Measurements from ENCODE around the gene HDGFL2.

Gene HDGFL2

GRCh38 chr19:4444765-4445741 lies 27.0 kb upstream of the HDGFL2 start:
- DNase-seq (ENCODE audit: low read depth, low spot score), result no peak

- no peak for DNase-seq (ENCODE audit: low read depth, low spot score)
These were observed 26.0 kb upstream of the HDGFL2 start for GRCh38 chr19:4445963-4446703.

GRCh38 chr19:4446704-4447200 lies 25.3 kb upstream of the HDGFL2 start:
- no peak for DNase-seq (ENCODE audit: low read depth, low spot score)

DNA sequence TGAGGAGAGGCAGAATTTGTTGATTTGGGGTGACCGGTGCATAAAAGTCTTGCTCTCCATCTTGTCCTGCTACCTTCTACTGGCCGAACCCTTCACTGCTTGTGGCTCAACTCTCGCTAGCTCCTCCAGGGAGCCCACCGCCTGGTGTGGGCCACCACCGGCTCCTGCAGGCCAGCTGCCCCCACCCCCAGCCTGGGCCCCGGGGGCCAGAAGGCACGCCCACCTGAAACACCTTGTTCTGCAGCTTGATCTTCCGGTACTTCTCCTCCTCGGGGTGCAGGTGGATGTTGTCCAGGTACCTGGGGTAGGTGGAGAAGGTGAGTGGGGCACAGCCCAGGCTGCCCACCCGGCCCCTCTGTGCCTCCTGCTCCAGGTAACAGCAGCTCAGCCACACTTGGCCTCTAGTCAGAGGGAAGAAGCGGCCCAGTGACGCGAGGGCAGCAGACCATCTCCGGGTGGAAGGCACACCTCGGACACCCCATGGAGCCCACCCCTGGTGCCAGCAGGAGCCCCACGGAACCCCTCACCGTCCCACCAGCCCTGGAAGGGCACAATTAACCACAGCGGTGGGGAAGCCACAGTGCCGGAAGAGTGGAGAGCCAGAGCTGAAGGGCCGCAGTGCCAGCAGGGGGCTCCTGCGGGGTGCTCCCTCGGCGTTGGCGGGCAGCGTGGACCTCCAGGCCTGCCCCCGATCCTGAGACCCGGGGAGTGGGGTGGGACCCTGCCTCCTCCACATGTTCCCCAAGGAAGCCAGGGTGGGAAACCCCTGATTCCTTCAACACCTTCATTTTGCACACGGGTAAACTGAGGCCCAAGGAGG lies 24.6 kb upstream of the HDGFL2 start:
- no peak for DNase-seq (ENCODE audit: low read depth, low spot score)

- DNase-seq (ENCODE audit: low read depth, low spot score), result no peak
These were observed 23.7 kb upstream of the HDGFL2 start for GRCh38 chr19:4448147-4448985.

GRCh38 chr19:4449022-4449638 lies 23.0 kb upstream of the HDGFL2 start:
- no peak for DNase-seq (ENCODE audit: low read depth, low spot score)

- DNase-seq (ENCODE audit: low read depth, low spot score), result no peak
These were observed 22.5 kb upstream of the HDGFL2 start for GRCh38 chr19:4449639-4450028.

GRCh38 chr19:4452230-4452990 lies 19.7 kb upstream of the HDGFL2 start:
- DNase-seq (ENCODE audit: low read depth, low spot score), result no peak

DNA sequence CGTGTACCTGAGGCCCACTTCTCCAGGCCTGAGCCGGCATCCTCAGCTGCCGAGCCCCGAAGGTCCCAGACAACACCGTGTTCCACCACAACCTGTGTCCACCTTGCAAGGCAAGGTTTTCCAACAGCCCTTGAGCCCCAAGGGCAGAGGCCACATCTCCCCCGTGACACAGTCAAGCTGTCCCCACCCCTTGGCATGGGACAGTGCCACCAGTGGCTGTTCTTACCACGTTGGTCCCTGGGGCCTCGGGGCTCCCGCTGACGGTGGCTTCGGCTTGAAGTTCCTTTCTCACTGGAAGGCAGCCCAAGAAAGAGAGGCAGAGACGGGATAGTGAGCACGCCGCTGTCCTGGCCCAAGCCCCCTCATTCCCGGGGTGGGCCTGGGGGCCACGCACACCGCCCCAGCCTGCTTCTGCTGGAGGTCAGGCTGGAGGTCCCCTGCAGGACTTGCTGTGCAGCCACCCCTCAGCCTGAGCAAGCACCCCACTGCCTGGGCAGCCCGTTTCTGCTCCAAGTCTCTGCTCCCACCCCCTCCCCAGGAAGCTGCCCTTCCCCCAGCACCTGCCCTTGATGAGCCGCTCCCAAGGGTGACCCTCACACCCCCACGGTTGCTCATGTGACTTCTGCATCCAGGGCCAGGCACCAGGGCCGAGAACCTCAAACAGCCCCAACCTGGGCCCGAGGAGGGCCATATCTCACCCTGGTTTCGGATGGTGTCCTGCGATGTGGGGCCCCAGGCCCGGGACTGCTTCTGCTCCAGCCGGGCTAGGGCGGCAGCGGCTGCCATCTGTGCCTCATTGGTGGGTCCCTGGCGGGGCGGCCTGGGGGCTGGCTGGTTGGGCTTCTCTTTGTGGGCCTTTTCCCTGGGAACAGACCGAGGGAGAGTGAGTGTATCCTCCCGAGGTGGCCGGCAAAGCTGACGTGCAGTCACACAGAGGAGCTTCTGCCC lies 18.6 kb upstream of the HDGFL2 start:
- peak; percentile 55 for DNase-seq (ENCODE audit: low read depth, low spot score)

GRCh38 chr19:4454747-4455718 lies 17.1 kb upstream of the HDGFL2 start:
- DNase-seq (ENCODE audit: low read depth, low spot score), result no peak

DNA sequence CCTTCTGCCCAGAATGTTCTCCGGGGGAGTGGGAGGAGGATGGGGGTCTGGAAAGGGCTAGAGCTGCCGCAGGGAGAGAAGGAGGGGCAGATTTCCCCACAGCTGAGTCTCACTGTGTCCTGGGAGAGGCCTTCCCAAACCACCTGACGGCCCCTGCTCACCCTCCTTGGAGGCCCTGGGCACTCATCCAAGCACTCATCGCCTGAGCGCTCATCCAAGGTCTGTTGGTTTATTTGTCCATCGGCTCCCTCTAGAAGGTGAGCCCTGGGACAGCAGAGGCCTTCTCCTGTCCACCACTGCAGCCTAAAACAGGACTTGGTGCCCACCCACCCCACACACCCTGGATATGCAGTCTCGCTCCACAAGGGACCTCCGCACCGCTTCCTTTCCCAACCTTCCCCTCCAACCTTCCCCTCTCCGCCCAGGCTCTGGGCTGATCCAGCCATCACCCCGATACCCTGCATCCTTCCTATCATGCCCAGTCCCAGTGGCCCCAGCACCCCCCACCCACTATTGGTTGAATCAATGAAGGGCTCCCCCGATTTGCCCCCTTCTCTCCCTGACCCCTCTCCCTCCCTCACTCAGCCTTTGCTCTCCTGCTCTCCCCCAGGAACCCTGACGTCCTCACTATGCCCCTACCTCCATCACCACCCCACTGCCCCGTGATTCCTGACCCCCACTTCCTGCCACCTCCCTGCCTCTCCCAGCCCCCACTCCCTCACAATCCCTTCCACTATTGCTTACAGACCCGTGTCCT lies 16.2 kb upstream of the HDGFL2 start:
- DNase-seq (ENCODE audit: low read depth, low spot score), result no peak

GRCh38 chr19:4456476-4456842 lies 15.6 kb upstream of the HDGFL2 start:
- DNase-seq (ENCODE audit: low read depth, low spot score), result peak; percentile 48

- DNase-seq (ENCODE audit: low read depth, low spot score), result no peak
These were observed 15.0 kb upstream of the HDGFL2 start for GRCh38 chr19:4456843-4457653.

GRCh38 chr19:4457654-4458395 lies 14.3 kb upstream of the HDGFL2 start, which contains the start of gene UBXN6:
UBXN6 (minus strand) TSS chr19:4457794; CDS start chr19:4457697, 97 bp downstream.
- DNase-seq (ENCODE audit: low read depth, low spot score), result peak; percentile 98
